NB4 (cell line): ENCODE data around the gene GPSM1.

Experiments
- CTCF ChIP-seq: IDR thresholded peaks from one replicate; pipeline ENCODE4 v1.5.1; 2012; ENCODE audit warnings: low read depth, low read length
- MAX ChIP-seq: IDR thresholded peaks from 2 replicates; pipeline ENCODE4 v1.6.1; 2011; ENCODE audit warnings: low read depth, low read length
- MYC ChIP-seq: IDR thresholded peaks from 2 replicates; pipeline ENCODE4 v1.6.1; 2011; ENCODE audit warnings: low read depth, low read length
- POLR2A ChIP-seq: IDR thresholded peaks from 2 replicates; pipeline ENCODE4 v1.6.1; 2011; ENCODE audit warnings: mild to moderate bottlenecking; ENCODE audit not compliant: insufficient read length; ENCODE audit errors: extremely low read depth

- no peak for TF ChIP-seq CTCF
- no peak for TF ChIP-seq POLR2A
- no peak for TF ChIP-seq MAX
- no peak for TF ChIP-seq MYC
These were observed 11.0 kb upstream of the GPSM1 start for GRCh38 chr9:136316271-136316751.
